NCI-H2171 treated with DMSO at 0.1 percent for 48 hours (cell line): ENCODE results near the gene CDKAL1.

ENCODE experiments used
- DNase-seq: peaks from one replicate; lab custom pipeline; 2025; lab: John Stamatoyannopoulos, UW

CDKAL1 gene

GRCh38 chr6:20680697-20681165, 146.5 kb downstream of the CDKAL1 start:
- no peak for DNase-seq

- DNase-seq = no peak
Observed at GRCh38 chr6:20681243-20681684, 147.0 kb downstream of the CDKAL1 start.

GRCh38 chr6:20684474-20684873, 150.2 kb downstream of the CDKAL1 start:
- DNase-seq = no peak

GRCh38 chr6:20686142-20686541, 151.9 kb downstream of the CDKAL1 start:
- DNase-seq = peak; percentile 89

GRCh38 chr6:20687494-20687893, 153.2 kb downstream of the CDKAL1 start:
- DNase-seq = no peak

- DNase-seq = peak; percentile 62
Observed at GRCh38 chr6:20688710-20689500, 154.6 kb downstream of the CDKAL1 start.

GRCh38 chr6:20691185-20691584, 156.9 kb downstream of the CDKAL1 start:
- peak; percentile 89 for DNase-seq

- DNase-seq = no peak
Observed at GRCh38 chr6:20692023-20692422, 157.8 kb downstream of the CDKAL1 start.

GRCh38 chr6:20693466-20694063, 159.3 kb downstream of the CDKAL1 start:
- no peak for DNase-seq

GRCh38 chr6:20696676-20697075, 162.4 kb downstream of the CDKAL1 start:
- DNase-seq = no peak

GRCh38 chr6:20698675-20699074, 164.4 kb downstream of the CDKAL1 start:
- DNase-seq = no peak

- DNase-seq = peak; percentile 97
Observed at GRCh38 chr6:20699402-20699801, 165.1 kb downstream of the CDKAL1 start.

GRCh38 chr6:20700375-20700774, 166.1 kb downstream of the CDKAL1 start:
- peak; percentile 96 for DNase-seq

- DNase-seq = peak; percentile 87
Observed at GRCh38 chr6:20702366-20702765, 168.1 kb downstream of the CDKAL1 start.

- DNase-seq = no peak
Observed at GRCh38 chr6:20703049-20703448, 168.8 kb downstream of the CDKAL1 start.

GRCh38 chr6:20704325-20705025, 170.2 kb downstream of the CDKAL1 start:
- no peak for DNase-seq

- DNase-seq = no peak
Observed at GRCh38 chr6:20705741-20706140, 171.5 kb downstream of the CDKAL1 start.

GRCh38 chr6:20706238-20706938, 172.1 kb downstream of the CDKAL1 start:
- peak; percentile 99 for DNase-seq

- peak; percentile 99 for DNase-seq
Observed at GRCh38 chr6:20706939-20707485, 172.8 kb downstream of the CDKAL1 start.

- DNase-seq = no peak
Observed at GRCh38 chr6:20707870-20708269, 173.6 kb downstream of the CDKAL1 start.

GRCh38 chr6:20708367-20709124, 174.3 kb downstream of the CDKAL1 start:
- peak; percentile 87 for DNase-seq
